GM23338 (cell line): ENCODE results near the gene GTPBP8. TPM values are rescaled to one million over a fixed set of nuclear protein-coding genes. Genes with fewer than 3 reads are reported as not detected.

ENCODE experiments used
- ATAC-seq: fragments of 200-7000 bp; cut with Tn5 transposase; 3 replicates; pipeline ENCODE4 v1.9.1; 2020
- DNase-seq: peaks from one replicate; pipeline ENCODE4 v3.0.0-alpha.2; 2015; ENCODE audit warnings: low spot score
- H2AFZ ChIP-seq: fragments of 200-600 bp; sonication (generic); 2 replicates; pipeline ENCODE4 v1.8.0; 2016; ENCODE audit warnings: antibody characterized with exemption, mild to moderate bottlenecking, moderate library complexity
- H3F3A ChIP-seq: fragments of 200-600 bp; sonication (generic); replicated peaks from 2 replicates; pipeline ENCODE4 v1.8.0; 2017; ENCODE audit warnings: antibody characterized with exemption, mixed run types, low read depth
- H3K27ac ChIP-seq: fragments of 200-600 bp; sonication (generic); 2 replicates; pipeline ENCODE4 v1.6.1; 2016; ENCODE audit warnings: low read depth
- H3K27me3 ChIP-seq: fragments of 200-600 bp; sonication (generic); 2 replicates; pipeline ENCODE4 v1.8.0; 2016; ENCODE audit warnings: mild to moderate bottlenecking, mixed run types, moderate library complexity; ENCODE audit not compliant: insufficient read depth
- H3K36me3 ChIP-seq: fragments of 200-600 bp; sonication (generic); 2 replicates; pipeline ENCODE4 v1.8.0; 2016; ENCODE audit warnings: mild to moderate bottlenecking; ENCODE audit not compliant: insufficient read depth
- H3K4me1 ChIP-seq: fragments of 200-600 bp; sonication (generic); 2 replicates; pipeline ENCODE4 v1.8.0; 2016; ENCODE audit warnings: mild to moderate bottlenecking, moderate library complexity; ENCODE audit not compliant: insufficient read depth
- H3K4me2 ChIP-seq: fragments of 200-600 bp; sonication (generic); 2 replicates; pipeline ENCODE4 v1.7.1; 2017; ENCODE audit warnings: mixed run types
- H3K4me3 ChIP-seq: fragments of 200-600 bp; sonication (generic); 2 replicates; pipeline ENCODE4 v1.6.1; 2016; ENCODE audit warnings: mixed run types
- H3K79me2 ChIP-seq: fragments of 200-600 bp; sonication (generic); replicated peaks from 2 replicates; pipeline ENCODE4 v1.8.0; 2017; ENCODE audit warnings: mild to moderate bottlenecking; ENCODE audit not compliant: insufficient read depth
- H3K9me2 ChIP-seq: fragments of 200-600 bp; sonication (generic); 2 replicates; pipeline ENCODE4 v1.8.0; 2017; ENCODE audit not compliant: insufficient read depth
- H4K20me1 ChIP-seq: fragments of 200-600 bp; sonication (generic); replicated peaks from 2 replicates; pipeline ENCODE4 v1.8.0; 2017; ENCODE audit warnings: mild to moderate bottlenecking; ENCODE audit not compliant: insufficient read depth
- H3K27ac Mint-ChIP-seq: 2 replicates; pipeline ENCODE4 v1.8.0; 2020; ENCODE audit warnings: inconsistent platforms, mild to moderate bottlenecking, moderate library complexity, mixed read lengths
- H3K27me3 Mint-ChIP-seq: 3 replicates; pipeline ENCODE4 v1.8.0; 2022; ENCODE audit warnings: low read depth, mild to moderate bottlenecking, moderate library complexity, mixed read lengths, inconsistent platforms; ENCODE audit not compliant: insufficient read depth, poor library complexity
- H3K36me3 Mint-ChIP-seq: 3 replicates; pipeline ENCODE4 v1.8.0; 2021; ENCODE audit warnings: low read depth, mild to moderate bottlenecking, inconsistent platforms, moderate library complexity, mixed read lengths
- H3K4me1 Mint-ChIP-seq: 3 replicates; pipeline ENCODE4 v1.8.0; 2020; ENCODE audit warnings: mild to moderate bottlenecking, inconsistent platforms, mixed read lengths
- H3K4me3 Mint-ChIP-seq: 3 replicates; pipeline ENCODE4 v1.8.0; 2021; ENCODE audit warnings: moderate library complexity, mild to moderate bottlenecking, inconsistent platforms, mixed read lengths
- H3K9me3 Mint-ChIP-seq: 3 replicates; pipeline ENCODE4 v1.8.0; 2020; ENCODE audit warnings: moderate library complexity, mild to moderate bottlenecking, inconsistent platforms, mixed read lengths
- polyA plus RNA-seq: library from polyadenylated mRNA; unstranded; fragments of >200 nt; fragmentation: Nextera tagmentation; extraction: Ambion mirVana; gene quantifications from 2 replicates; pipeline ENCODE4 v1.2.1, GENCODE V29; 2016
- total RNA-seq: library from RNA; depleted of rRNA; stranded (reverse); fragments of >200 nt; shearing (Covaris generic); gene quantifications from 2 replicates; pipeline ENCODE4 v1.2.3, GENCODE V29; 2014
- TF ChIP-seq, protein P1 (sequence below): fragments of 250-450 bp; sonication (Bioruptor Pico); IDR thresholded peaks from 2 replicates; pipeline ENCODE4 v1.5.0; 2020; ENCODE audit warnings: mild to moderate bottlenecking, moderate library complexity
- TF ChIP-seq, protein P2 (sequence below): IDR thresholded peaks from one replicate; pipeline ENCODE4 v1.6.1; 2018; ENCODE audit warnings: antibody characterized with exemption; ENCODE audit not compliant: unreplicated experiment

Gene GTPBP8
- total and polyA plus RNA-seq, 2 experiments from 2014 or later: 39.9 to 47.1 TPM

DNA sequence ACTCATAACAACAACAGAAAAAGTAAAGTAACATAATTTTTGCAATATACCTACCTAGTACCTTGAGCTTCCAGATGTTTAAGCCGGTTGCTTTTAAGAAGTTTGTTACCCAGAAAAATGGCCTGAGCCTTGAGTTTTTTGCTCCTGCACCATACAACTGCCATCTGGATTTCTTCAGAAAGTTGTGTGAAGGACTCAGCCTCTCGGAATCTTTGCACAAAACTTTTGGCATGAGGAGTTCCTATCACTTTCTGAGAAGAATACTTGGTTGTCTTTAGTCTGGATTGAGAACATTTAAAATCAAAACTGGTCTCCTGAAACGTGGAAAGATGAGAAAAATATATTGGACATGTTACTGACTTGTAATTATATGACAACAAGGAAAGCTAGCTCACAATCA lies 17.3 kb downstream of the GTPBP8 start (continued):
- TF ChIP-seq, protein P1, sequence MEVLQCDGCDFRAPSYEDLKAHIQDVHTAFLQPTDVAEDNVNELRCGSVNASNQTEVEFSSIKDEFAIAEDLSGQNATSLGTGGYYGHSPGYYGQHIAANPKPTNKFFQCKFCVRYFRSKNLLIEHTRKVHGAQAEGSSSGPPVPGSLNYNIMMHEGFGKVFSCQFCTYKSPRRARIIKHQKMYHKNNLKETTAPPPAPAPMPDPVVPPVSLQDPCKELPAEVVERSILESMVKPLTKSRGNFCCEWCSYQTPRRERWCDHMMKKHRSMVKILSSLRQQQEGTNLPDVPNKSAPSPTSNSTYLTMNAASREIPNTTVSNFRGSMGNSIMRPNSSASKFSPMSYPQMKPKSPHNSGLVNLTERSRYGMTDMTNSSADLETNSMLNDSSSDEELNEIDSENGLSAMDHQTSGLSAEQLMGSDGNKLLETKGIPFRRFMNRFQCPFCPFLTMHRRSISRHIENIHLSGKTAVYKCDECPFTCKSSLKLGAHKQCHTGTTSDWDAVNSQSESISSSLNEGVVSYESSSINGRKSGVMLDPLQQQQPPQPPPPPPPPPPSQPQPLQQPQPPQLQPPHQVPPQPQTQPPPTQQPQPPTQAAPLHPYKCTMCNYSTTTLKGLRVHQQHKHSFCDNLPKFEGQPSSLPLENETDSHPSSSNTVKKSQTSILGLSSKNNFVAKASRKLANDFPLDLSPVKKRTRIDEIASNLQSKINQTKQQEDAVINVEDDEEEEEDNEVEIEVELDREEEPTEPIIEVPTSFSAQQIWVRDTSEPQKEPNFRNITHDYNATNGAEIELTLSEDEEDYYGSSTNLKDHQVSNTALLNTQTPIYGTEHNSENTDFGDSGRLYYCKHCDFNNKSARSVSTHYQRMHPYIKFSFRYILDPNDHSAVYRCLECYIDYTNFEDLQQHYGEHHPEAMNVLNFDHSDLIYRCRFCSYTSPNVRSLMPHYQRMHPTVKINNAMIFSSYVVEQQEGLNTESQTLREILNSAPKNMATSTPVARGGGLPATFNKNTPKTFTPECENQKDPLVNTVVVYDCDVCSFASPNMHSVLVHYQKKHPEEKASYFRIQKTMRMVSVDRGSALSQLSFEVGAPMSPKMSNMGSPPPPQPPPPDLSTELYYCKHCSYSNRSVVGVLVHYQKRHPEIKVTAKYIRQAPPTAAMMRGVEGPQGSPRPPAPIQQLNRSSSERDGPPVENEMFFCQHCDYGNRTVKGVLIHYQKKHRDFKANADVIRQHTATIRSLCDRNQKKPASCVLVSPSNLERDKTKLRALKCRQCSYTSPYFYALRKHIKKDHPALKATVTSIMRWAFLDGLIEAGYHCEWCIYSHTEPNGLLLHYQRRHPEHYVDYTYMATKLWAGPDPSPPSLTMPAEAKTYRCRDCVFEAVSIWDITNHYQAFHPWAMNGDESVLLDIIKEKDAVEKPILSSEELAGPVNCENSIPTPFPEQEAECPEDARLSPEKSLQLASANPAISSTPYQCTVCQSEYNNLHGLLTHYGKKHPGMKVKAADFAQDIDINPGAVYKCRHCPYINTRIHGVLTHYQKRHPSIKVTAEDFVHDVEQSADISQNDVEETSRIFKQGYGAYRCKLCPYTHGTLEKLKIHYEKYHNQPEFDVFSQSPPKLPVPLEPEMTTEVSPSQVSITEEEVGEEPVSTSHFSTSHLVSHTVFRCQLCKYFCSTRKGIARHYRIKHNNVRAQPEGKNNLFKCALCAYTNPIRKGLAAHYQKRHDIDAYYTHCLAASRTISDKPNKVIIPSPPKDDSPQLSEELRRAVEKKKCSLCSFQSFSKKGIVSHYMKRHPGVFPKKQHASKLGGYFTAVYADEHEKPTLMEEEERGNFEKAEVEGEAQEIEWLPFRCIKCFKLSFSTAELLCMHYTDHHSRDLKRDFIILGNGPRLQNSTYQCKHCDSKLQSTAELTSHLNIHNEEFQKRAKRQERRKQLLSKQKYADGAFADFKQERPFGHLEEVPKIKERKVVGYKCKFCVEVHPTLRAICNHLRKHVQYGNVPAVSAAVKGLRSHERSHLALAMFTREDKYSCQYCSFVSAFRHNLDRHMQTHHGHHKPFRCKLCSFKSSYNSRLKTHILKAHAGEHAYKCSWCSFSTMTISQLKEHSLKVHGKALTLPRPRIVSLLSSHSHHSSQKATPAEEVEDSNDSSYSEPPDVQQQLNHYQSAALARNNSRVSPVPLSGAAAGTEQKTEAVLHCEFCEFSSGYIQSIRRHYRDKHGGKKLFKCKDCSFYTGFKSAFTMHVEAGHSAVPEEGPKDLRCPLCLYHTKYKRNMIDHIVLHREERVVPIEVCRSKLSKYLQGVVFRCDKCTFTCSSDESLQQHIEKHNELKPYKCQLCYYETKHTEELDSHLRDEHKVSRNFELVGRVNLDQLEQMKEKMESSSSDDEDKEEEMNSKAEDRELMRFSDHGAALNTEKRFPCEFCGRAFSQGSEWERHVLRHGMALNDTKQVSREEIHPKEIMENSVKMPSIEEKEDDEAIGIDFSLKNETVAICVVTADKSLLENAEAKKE (CRISPR knock-in tag): no peak

DNA sequence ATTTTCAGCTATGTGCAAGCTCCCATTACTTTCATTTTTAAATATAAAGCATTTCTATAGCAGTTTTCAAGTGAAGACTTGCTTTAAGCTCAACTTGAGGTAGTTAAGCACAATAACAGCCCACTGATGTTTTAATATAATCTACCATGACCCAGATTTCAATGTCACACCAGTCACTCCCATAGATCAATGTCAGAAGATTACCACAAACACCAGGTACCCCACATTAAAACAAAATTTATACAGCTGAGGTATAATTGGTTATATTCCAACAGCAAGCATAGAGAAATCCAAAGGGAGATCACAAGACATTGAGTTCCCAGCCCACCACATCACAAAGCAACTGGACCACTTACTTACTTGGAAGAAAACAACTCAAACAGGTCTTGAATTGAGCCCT lies 22.8 kb downstream of the GTPBP8 start:
- no peak overlapping the region for H3K4me2 ChIP-seq
- no peaks in the 10 kb centered on the region for H3F3A ChIP-seq
- no peaks in the 10 kb centered on the region for H3K27me3 ChIP-seq
- ATAC-seq (no peak), DNase-seq (no peak)
- no peaks in the 10 kb centered on the region for H3K9me2 ChIP-seq
- peaks cover 95% of the 10 kb centered on the region for H3K79me2 ChIP-seq
- no peak overlapping the region for H3K4me3 Mint-ChIP-seq
- H4K20me1 ChIP-seq: peaks cover 36% of the 10 kb centered on the region
- H3K27me3 Mint-ChIP-seq: no peaks in the 10 kb centered on the region
- no peak overlapping the region for H3K27ac ChIP-seq
- H2AFZ ChIP-seq: no peak overlapping the region
- H3K27ac Mint-ChIP-seq: no peak overlapping the region
- no peak overlapping the region for H3K4me3 ChIP-seq
- H3K36me3 ChIP-seq: peaks cover 44% of the 10 kb centered on the region
- H3K4me1 ChIP-seq: peaks cover 10% of the 10 kb centered on the region; the same call in 1 of the 2 replicates
- H3K9me3 Mint-ChIP-seq: no peaks in the 10 kb centered on the region
- TF ChIP-seq, protein P2, sequence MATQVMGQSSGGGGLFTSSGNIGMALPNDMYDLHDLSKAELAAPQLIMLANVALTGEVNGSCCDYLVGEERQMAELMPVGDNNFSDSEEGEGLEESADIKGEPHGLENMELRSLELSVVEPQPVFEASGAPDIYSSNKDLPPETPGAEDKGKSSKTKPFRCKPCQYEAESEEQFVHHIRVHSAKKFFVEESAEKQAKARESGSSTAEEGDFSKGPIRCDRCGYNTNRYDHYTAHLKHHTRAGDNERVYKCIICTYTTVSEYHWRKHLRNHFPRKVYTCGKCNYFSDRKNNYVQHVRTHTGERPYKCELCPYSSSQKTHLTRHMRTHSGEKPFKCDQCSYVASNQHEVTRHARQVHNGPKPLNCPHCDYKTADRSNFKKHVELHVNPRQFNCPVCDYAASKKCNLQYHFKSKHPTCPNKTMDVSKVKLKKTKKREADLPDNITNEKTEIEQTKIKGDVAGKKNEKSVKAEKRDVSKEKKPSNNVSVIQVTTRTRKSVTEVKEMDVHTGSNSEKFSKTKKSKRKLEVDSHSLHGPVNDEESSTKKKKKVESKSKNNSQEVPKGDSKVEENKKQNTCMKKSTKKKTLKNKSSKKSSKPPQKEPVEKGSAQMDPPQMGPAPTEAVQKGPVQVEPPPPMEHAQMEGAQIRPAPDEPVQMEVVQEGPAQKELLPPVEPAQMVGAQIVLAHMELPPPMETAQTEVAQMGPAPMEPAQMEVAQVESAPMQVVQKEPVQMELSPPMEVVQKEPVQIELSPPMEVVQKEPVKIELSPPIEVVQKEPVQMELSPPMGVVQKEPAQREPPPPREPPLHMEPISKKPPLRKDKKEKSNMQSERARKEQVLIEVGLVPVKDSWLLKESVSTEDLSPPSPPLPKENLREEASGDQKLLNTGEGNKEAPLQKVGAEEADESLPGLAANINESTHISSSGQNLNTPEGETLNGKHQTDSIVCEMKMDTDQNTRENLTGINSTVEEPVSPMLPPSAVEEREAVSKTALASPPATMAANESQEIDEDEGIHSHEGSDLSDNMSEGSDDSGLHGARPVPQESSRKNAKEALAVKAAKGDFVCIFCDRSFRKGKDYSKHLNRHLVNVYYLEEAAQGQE: no peak
- peaks cover 8% of the 10 kb centered on the region for H3K4me1 Mint-ChIP-seq
- peaks cover 61% of the 10 kb centered on the region for H3K36me3 Mint-ChIP-seq
